Kidney tubule cell (primary cell): ENCODE measurements around the gene MFSD12.

Experiments used
- DNase-seq: peaks from one replicate; pipeline ENCODE4 v3.0.0-alpha.2; 2018; ENCODE audit warnings: low spot score

Gene MFSD12

DNA sequence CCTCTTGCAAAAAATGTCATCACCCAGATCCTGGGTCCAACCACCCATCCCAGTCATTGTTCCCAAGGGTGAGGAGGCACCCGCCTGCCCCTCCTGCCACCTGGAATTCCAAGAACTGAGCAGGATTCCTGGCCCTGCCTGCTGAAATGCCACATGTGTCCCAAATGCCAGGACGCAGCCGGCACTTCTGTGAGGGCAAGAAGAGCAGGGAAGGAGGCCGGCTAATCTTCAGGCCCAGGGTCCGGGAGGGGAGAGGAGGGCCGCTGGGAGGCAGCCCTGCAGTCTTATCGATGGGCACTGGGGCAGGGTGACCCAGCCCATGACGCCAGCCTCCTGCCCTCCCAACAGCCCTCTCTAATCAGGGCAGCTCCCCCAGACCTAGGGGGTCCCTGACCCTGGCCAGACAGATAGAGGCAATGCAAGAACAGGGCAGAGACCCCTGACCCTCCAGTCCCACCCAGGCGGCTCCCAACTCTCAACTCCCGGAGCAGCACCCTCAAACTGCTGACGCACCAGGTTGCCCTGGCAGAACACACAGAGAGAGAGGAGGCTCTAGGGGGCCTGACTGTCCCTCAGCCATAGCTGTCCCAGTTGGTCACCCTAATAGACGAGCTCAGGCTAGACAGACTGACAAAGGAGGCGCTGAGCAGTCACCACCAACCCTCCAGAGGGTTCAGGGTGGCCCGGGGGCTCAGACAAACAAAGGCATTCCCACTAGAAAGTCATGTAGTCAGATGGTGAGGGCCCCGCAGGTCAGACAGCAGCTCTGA is 1.5 kb downstream of the MFSD12 start:
- no peak for DNase-seq

DNA sequence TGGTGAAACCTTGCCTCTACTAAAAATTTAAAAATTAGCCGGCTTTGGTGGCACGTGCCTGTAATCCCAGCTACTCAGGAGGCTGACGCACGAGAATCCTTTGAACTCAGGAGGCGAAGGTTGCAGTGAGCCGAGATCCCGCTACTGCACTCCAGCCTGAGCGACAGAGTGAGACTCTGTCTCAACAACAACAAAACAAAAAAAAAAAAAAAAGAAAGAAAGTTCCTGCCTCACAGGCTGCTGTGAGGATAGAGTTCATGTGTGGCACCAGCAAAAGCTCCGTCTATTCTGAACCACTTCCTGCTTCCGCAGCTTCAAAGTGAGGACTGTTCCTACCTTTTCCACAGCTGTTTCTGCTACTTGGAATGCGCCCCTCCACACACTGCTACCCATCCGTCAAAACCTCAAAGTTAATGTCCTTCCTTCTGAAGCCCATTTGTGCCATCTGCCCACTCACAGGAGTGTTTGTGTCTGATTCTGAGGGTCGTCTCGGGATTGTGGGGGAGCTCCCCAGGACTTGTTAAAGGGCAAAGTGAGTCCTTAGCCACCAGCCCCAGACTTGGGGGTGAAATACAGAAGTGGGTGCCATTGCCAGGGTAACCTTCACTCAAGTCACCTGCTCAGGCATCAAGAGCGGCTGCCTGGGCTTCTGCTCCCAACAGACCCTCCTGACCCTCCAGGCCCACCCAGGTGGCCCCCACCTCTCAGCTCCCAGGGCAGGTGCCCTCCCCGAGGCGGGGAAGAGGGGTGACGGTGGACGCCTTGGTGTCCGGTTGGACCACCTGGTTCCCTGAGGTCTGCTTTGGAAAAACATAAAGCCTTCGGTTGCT is 2.9 kb downstream of the MFSD12 start:
- peak; percentile 73 for DNase-seq

- no peak for DNase-seq
These were observed 5.6 kb downstream of the MFSD12 start for GRCh38 chr19:3551792-3552095.

DNA sequence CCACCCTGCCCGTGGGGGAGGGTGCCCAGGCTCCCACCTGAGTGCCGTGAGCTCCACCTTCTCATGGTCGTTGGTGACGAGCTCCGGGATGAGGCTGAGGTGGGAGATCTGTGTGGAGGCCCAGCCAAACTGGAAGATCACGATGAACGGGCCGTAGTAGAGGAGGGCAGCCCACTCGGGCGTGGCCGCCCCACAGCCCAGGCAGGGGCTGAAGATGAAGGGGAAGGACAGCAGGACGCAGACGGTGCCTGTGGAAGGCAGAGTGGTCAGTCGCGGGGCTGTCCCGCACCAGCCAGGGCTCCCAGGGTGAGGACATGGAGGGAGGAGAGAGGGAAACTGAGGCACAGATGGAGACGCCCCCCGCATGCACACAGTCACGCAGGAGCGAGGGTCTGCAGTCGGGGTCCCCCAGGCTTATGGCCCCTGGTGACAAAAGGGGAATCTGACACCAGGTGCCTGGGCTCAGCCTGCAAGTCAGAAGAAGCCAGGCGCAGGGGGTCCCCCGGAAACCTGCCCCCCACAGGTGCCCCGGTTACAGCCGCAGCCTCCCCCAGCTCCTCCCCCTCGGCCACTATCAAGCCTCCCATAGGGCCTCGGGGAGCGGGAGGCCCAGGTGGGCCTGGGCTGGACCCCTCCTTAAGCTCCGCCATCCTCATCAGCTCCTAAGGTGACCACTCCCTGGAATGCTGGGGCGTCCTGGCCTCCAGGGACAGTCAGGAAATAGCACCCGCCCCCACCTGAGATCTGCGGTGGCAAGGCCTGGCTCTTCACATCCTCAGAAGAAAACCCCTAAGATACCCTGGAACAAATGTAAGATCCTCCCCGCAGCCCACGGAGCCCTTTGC is 6.2 kb downstream of the MFSD12 start:
- no peak for DNase-seq

DNA sequence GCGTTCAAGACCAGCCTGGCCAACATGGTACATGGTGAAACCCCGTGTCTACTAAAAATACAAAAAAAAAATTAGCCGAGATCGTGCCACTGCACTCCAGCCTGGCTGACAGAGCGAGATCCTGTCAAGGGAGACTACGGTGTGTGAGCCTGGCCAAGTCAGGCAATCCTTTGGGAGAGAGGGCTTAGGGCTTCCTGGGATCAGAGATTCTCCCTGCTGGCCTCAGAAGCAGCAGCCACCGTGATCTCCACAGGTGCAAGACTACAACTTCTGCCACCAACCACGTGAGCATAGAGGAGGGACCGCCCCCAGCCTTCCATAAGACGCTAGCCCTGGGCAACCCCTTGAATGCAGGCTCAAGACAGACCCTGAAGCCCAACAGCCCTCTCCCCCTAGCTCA is 7.6 kb downstream of the MFSD12 start:
- DNase-seq = no peak

DNA sequence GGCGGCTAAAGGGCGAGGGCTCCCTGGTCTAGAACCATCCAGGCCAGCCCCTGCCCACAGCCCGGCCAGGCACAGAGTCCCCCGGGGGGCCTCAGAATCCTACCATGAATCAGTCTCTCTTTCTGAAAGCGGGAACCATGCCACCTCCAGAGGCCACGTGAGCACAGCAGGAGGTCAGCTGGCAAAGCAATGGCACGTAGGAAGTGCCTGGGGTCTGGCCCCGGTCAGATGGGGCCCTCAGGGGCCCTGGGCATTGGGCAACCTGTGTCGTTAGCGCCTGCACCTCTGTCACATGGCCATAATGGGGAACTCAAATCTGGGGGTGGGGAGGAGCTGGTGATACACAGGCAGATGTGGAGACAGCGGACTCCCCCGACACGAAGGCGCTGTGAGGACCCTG is 8.8 kb downstream of the MFSD12 start:
- DNase-seq = no peak

DNA sequence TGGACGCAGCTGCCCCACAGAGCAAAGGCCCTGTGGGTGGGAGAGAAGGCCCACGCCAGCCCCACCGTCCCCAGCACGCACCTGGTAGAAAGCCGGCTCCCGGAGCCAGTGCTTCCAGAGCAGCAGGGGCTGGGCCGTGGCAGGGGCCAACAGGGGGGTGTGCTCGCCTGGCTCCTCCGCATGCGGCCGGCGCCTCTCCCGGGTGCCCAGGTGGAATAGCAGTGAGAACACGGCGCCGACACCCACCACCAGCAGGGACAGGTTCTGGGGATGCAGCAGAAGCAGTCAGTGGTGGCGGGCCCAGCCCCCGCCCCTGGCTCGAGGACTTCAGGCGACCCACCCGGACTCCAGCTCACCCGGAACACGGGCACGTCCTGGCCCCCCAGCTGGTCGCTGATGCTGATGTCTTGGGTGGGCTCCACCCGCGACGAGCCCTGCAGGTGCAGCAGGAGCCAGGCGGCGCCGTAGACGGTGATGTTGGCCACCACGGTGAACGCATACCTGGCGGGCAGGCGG is 9.6 kb downstream of the MFSD12 start:
- no peak for DNase-seq

GRCh38 chr19:3547301-3547731 is 10.1 kb downstream of the MFSD12 start:
- DNase-seq = no peak

GRCh38 chr19:3546119-3546518 is 11.3 kb downstream of the MFSD12 start:
- no peak for DNase-seq

DNA sequence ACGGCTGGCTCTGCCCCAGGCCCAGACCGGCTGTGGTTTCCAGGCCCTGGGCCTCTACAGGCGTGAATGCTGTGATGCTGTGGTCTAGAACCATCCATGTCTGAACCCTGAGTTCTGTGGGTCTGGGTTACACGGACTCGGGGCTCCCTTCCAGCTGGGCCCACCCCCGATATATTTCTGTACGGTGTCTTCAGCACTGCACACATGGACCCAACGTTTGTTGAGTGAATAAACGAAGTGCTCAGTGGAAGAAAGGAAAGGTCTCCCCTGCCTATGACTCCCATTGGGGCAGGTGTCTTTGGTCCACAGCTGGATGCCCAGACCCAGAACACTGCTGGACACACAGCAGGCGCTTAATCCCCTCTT is 11.7 kb downstream of the MFSD12 start:
- DNase-seq = no peak

- DNase-seq = peak; percentile 65
These were observed 12.4 kb downstream of the MFSD12 start for GRCh38 chr19:3544742-3545668.

DNA sequence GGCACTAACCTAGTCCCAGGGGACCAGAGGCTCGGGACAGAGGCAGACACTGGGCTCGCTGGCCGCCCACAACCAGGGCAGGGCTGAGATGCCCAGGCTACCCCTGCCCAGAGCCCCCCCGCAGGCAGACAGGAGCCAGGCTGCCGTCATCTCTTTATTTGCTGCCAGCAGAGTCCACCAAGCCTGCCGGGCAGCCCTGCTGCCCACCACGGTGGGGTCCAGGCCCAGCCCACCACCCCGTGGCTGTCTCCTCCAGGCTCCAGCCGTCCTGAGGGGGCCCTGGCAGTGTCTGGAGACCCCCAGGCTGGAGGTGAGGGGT is 13.4 kb downstream of the MFSD12 start:
- DNase-seq = no peak

DNA sequence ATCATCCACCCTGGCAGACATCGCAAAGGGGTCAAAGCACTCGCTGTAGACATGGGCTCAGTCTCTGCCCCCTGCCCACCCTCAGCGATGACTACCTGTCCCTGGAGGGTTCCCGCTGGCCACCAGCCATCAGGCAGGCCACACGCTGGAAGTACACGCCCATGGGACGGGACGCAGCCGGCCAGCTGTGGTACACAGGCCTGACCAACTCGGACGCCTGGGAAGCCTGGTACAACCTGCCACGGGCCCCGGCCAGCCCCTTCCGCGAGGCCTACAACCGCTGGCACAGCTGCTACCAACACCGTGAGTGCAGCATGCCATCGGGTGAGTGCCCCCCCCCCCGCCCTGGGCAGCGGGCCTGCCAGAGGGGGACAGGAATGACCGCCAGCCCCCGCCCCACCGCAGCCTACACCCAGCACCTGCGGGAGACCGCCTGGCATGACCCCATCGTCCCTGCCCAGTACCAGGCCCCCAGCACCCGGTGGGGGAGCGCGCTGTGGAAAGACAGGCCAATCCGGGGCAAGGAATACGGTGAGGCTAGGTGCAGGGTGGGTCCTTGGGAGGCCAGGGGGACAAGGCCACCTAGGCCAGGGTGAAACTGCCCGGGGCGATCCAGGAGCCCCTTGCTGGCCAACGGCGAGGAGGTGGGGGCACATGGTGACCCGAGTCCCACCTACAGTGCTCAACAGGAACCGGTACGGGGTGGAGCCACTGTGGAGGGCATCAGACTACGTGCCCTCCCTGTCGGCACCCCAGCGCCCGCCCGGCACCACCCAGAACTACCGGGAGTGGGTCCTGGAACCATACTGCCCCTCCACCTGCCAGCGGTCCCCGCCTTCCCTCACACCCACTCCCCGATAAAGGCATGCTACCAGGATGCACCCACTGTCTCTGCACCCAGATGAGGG is 14.0 kb downstream of the MFSD12 start:
- DNase-seq = no peak

DNA sequence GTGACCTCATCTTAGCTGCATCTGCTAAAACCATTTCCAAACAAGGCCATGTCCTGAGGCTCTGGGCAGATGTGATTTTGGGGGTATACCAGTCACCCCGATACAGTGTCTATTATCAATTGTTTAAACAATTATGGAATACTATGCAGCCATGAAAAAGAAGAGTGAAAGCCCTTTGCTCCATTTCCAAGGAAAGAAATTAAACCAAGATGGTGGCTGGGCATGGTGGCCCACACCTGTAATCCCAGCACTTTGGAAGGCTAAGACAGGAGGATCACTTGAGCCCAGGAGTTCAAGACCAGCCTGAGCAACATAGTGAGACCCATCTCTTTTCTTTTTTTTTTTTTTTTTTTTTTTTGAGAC is 17.6 kb downstream of the MFSD12 start:
- no peak for DNase-seq

GRCh38 chr19:3538965-3539755 is 18.2 kb downstream of the MFSD12 start, which contains the start of gene TEKTIP1:
Gene TEKTIP1 (plus strand): TSS chr19:3539174. CDS start chr19:3539178, 4 bp downstream.
- no peak for DNase-seq

DNA sequence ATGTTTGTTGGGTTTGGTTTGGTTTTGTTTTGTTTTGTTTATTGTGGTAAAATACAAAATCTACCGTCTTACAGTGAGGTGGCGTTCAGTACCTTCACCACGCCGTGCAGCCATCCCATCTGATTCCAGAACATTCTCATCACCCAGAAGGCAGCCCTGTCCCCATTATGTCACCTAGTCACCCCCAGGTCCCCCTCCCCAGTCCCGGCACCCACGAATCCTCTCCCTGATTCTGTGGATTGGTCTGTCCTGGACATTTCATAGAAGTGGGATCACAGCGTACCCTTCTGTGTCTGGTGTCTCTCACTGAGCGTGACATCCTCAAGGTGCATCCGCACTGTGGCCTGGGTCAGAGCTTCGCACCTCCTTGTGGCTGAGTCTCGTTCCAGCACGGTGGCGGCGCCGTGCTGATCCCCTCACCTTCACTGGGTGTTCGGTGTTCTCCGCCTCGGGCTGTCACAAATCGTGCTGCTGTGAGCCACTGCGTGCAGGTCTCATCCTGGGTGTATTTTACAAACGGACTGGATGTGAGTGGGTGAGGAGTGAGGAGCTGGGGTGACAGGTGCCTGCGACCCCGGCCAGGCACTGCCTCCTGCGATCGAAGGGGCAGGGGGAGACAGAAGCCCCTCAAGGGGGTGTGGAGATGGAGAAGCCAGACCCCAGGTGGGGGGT is 19.0 kb downstream of the MFSD12 start:
- no peak for DNase-seq

DNA sequence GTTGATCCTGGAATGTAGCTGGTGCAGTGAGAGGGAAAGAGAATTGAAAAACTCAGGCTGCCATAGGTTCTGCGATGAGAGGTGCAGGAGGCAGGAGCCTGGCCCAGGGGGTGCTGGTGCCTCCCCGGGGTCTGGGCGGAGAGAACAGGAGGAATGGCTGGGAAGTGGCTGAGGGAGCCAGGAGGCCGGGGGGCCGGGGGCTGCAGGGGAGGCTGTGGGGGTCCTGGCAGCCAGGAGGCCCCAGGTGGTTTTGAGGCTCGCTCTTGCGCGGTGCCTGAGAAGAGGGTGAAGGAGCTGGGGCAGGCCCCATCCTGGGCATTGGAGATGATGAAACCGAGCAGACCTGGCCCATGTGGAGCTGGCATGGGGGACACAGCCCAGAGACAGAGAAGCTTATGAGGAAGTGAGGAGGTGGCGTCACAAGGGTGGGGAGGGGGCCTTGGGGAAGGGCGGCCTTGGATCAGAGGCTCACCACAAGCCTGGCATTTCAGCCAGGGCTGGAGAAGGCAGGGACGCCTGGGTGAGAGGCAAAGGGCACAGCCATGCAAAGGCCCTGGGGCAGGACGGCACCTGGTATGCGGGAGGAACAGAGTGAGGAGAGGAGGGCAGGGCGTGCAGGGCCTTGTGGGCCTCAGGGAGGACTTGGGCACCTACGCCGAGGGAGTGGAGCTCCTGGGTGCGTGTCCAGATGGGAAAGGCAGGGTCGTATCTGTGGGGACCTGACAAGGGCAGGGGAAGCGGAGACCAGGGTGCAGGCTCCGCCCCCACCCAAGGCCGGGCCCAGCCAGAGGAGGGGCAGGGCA is 19.7 kb downstream of the MFSD12 start:
- DNase-seq = no peak

DNA sequence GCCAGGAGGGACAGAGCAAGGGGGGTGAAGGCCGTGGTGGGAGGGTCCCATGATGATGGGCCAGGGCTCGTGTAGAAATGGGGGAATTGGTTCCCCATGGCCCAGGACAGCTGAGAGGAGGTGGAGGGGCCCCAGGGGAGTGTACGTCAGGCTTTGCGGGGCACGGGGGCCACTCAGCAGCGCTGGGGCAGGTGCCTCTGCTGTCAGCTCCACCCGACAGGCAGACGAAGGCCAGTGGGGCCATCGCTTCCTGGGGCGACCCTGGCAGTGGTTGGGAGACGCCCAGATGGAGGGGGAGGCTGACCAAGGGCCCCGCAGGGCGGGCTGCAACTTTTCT is 20.3 kb downstream of the MFSD12 start:
- DNase-seq = no peak
